WTC11 (cell line): ENCODE measurements around the gene GAS2L1. TPM values are rescaled to one million over a fixed set of nuclear protein-coding genes. Genes with fewer than 3 reads are reported as not detected.

Experiments
- ATAC-seq: fragments of 200-7000 bp; cut with Tn5 transposase; 2 replicates; pipeline ENCODE4 v1.10.0; 2021; ENCODE audit warnings: mild to moderate bottlenecking, moderate library complexity
- CTCF ChIA-PET: fragments of 300-600 bp; sonication (Branson Sonifier 250); formaldehyde crosslinking; loops from one replicate; lab custom pipeline; 2021; ENCODE audit warnings: antibody characterized with exemption; lab: Charles Lee
- POLR2A ChIA-PET: fragments of 350-600 bp; sonication (Branson Sonifier 250); formaldehyde crosslinking; loops from one replicate; lab custom pipeline; 2021; ENCODE audit warnings: antibody characterized with exemption; lab: Charles Lee
- DNase-seq: peaks from one replicate; pipeline ENCODE4 v3.0.0; 2021; ENCODE audit warnings: low spot score
- H3K27ac Mint-ChIP-seq: 2 replicates; pipeline ENCODE4 v1.8.0; 2021; ENCODE audit warnings: mixed read lengths
- H3K27me3 Mint-ChIP-seq: 2 replicates; pipeline ENCODE4 v1.8.0; 2021; ENCODE audit warnings: low read depth, mild to moderate bottlenecking, moderate library complexity, mixed read lengths
- H3K36me3 Mint-ChIP-seq: 2 replicates; pipeline ENCODE4 v1.8.0; 2021; ENCODE audit warnings: mixed read lengths
- H3K4me1 Mint-ChIP-seq: 2 replicates; pipeline ENCODE4 v1.8.0; 2022; ENCODE audit warnings: mixed read lengths
- H3K4me3 Mint-ChIP-seq: 2 replicates; pipeline ENCODE4 v1.8.0; 2021; ENCODE audit warnings: mild to moderate bottlenecking, moderate library complexity, mixed read lengths
- H3K9me3 Mint-ChIP-seq: 2 replicates; pipeline ENCODE4 v1.8.0; 2021; ENCODE audit warnings: mixed read lengths
- AFF4 ChIP-seq: sonication (generic); formaldehyde crosslinking; IDR thresholded peaks from 2 replicates; pipeline ENCODE4 v1.8.1; 2023; ENCODE audit warnings: mild to moderate bottlenecking, missing genetic modification reagents, borderline replicate concordance
- CREB1 ChIP-seq: sonication (generic); formaldehyde crosslinking; IDR thresholded peaks from 2 replicates; pipeline ENCODE4 v1.8.0; 2023; ENCODE audit warnings: mild to moderate bottlenecking, missing genetic modification reagents
- EMX1 ChIP-seq: fragments of 250-450 bp; sonication (Bioruptor Pico); IDR thresholded peaks from 2 replicates; pipeline ENCODE4 v1.8.0; 2021; ENCODE audit warnings: mild to moderate bottlenecking
- ESRRA ChIP-seq: sonication (generic); formaldehyde crosslinking; IDR thresholded peaks from 2 replicates; pipeline ENCODE4 v1.8.1; 2022; ENCODE audit warnings: mild to moderate bottlenecking, missing genetic modification reagents, borderline replicate concordance
- ETV6 ChIP-seq: sonication (generic); formaldehyde crosslinking; IDR thresholded peaks from 2 replicates; pipeline ENCODE4 v1.8.1; 2022; ENCODE audit warnings: mild to moderate bottlenecking, missing genetic modification reagents
- FOXP1 ChIP-seq: sonication (generic); formaldehyde crosslinking; IDR thresholded peaks from 2 replicates; pipeline ENCODE4 v1.8.0; 2022; ENCODE audit warnings: missing genetic modification reagents, mild to moderate bottlenecking, moderate library complexity, borderline replicate concordance
- GABPB1 ChIP-seq: sonication (generic); formaldehyde crosslinking; IDR thresholded peaks from 2 replicates; pipeline ENCODE4 v1.8.1; 2023; ENCODE audit warnings: mild to moderate bottlenecking, missing genetic modification reagents
- GTF2I ChIP-seq: fragments of 250-450 bp; sonication (Bioruptor Pico); conservative IDR thresholded peaks from 2 replicates; pipeline ENCODE4 v1.4.0; 2021; ENCODE audit warnings: mild to moderate bottlenecking
- HMGA2 ChIP-seq: fragments of 250-450 bp; sonication (Bioruptor Pico); IDR thresholded peaks from 2 replicates; pipeline ENCODE4 v1.4.0; 2021; ENCODE audit warnings: mild to moderate bottlenecking, moderate library complexity
- KAT7 ChIP-seq: sonication (generic); formaldehyde crosslinking; IDR thresholded peaks from 2 replicates; pipeline ENCODE4 v1.8.1; 2023; ENCODE audit warnings: missing genetic modification reagents, mild to moderate bottlenecking, borderline replicate concordance
- NFYB ChIP-seq: sonication (generic); formaldehyde crosslinking; conservative IDR thresholded peaks from 2 replicates; pipeline ENCODE4 v1.8.0; 2022; ENCODE audit warnings: low read depth, missing genetic modification reagents
- NR2C2 ChIP-seq: sonication (generic); formaldehyde crosslinking; IDR thresholded peaks from 2 replicates; pipeline ENCODE4 v1.8.0; 2022; ENCODE audit warnings: mild to moderate bottlenecking, missing genetic modification reagents
- NR3C1 ChIP-seq: sonication (generic); formaldehyde crosslinking; conservative IDR thresholded peaks from 2 replicates; pipeline ENCODE4 v1.8.1; 2023; ENCODE audit warnings: low read depth, mild to moderate bottlenecking, missing genetic modification reagents
- TCF7 ChIP-seq: sonication (generic); formaldehyde crosslinking; IDR thresholded peaks from 2 replicates; pipeline ENCODE4 v1.8.0; 2022; ENCODE audit warnings: mild to moderate bottlenecking, low read depth, missing genetic modification reagents, moderate library complexity
- USF1 ChIP-seq: sonication (generic); formaldehyde crosslinking; IDR thresholded peaks from 2 replicates; pipeline ENCODE4 v1.8.0; 2022; ENCODE audit warnings: mild to moderate bottlenecking, missing genetic modification reagents
- USF2 ChIP-seq: sonication (generic); formaldehyde crosslinking; IDR thresholded peaks from 2 replicates; pipeline ENCODE4 v1.8.1; 2023; ENCODE audit warnings: mild to moderate bottlenecking, missing genetic modification reagents, moderate library complexity
- ZNF232 ChIP-seq: sonication (generic); formaldehyde crosslinking; IDR thresholded peaks from 2 replicates; pipeline ENCODE4 v1.8.0; 2022; ENCODE audit warnings: mild to moderate bottlenecking, missing genetic modification reagents
- ZNF281 ChIP-seq: sonication (generic); formaldehyde crosslinking; IDR thresholded peaks from 2 replicates; pipeline ENCODE4 v1.8.0; 2023; ENCODE audit warnings: mild to moderate bottlenecking, missing genetic modification reagents
- ZNF416 ChIP-seq: fragments of 250-450 bp; sonication (Bioruptor Pico); IDR thresholded peaks from 2 replicates; pipeline ENCODE4 v1.9.0; 2021; ENCODE audit warnings: mild to moderate bottlenecking, inconsistent platforms
- ZNF512 ChIP-seq: sonication (generic); formaldehyde crosslinking; IDR thresholded peaks from 2 replicates; pipeline ENCODE4 v1.8.1; 2022; ENCODE audit warnings: missing genetic modification reagents, borderline replicate concordance
- total RNA-seq: library from RNA; stranded (reverse); gene quantifications from 3 replicates; pipeline ENCODE4 v1.2.3, GENCODE V29; 2021
- TF ChIP-seq, protein P1 (sequence below): sonication (generic); formaldehyde crosslinking; IDR thresholded peaks from 2 replicates; pipeline ENCODE4 v1.8.0; 2022; ENCODE audit warnings: mild to moderate bottlenecking, missing genetic modification reagents

GAS2L1 gene
- total RNA-seq, 1 experiment from 2014 or later: 19.9 TPM

DNA sequence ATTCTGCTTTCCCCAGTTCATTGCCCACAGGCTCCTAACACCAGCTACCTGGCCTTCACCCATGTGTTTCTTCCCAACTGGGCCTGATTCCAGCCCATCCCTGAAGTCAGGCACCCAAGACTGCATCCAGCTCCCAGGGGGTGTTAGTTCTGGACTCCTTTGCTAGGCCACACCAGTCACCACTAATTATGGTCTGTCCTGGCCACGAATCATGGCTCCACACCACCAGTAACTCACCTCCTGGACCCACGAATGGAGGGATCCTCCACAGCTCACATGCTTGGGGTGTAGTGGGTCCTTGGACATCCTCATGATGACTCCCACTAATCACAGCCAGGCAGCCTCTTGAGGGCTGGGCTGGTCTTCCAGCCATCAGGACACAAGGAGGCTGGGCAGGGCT lies 12.6 kb downstream of the GAS2L1 start:
- H3K36me3 Mint-ChIP-seq: 0 out of 2 replicates have a peak, but pooled peaks cover 2% of the 10 kb centered on the region
- peaks cover 3% of the 10 kb centered on the region; the same call in 1 of the 2 replicates for H3K9me3 Mint-ChIP-seq
- no peak overlapping the region for H3K27ac Mint-ChIP-seq
- peaks cover 35% of the 10 kb centered on the region for H3K27me3 Mint-ChIP-seq
- H3K4me1 Mint-ChIP-seq: peaks cover 7% of the 10 kb centered on the region
- DNase-seq: no peak
- TF ChIP-seq ETV6 (CRISPR knock-in tag) (no peak), EMX1 (CRISPR knock-in tag) (no peak), ZNF232 (no peak), ZNF416 (no peak), USF1 (CRISPR knock-in tag) (no peak), CREB1 (no peak), GTF2I (CRISPR knock-in tag) (no peak), ZNF281 (CRISPR knock-in tag) (no peak), NR3C1 (CRISPR knock-in tag) (no peak)
- no peak for ATAC-seq
- ChIA-PET POLR2A (no interaction called here), CTCF (interaction anchor here (0.9 kb wide), 1 partner anchor 9 kb away, joined by 3 read pairs; no protein-coding TSS in a partner anchor)
- no peak overlapping the region for H3K4me3 Mint-ChIP-seq

GRCh38 chr22:29320546-29320945 lies 14.1 kb downstream of the GAS2L1 start:
- Mint-ChIP-seq H3K4me3 (no peak overlapping the region), H3K4me1 (no peaks in the 10 kb centered on the region), H3K27me3 (peaks cover 25% of the 10 kb centered on the region), H3K27ac (no peak overlapping the region), H3K9me3 (peaks cover 3% of the 10 kb centered on the region; the same call in 1 of the 2 replicates), H3K36me3 (no peaks in the 10 kb centered on the region)
- CTCF ChIA-PET: interaction anchor here (0.7 to 2.0 kb wide), 4 partner anchors 10 to 166 kb away, joined by 3 to 5 read pairs (median 4); partner anchors contain the start of gene GAS2L1
- DNase-seq: no peak
- no peak for ATAC-seq
- POLR2A ChIA-PET: no interaction called here
- TF ChIP-seq GABPB1 (CRISPR knock-in tag) (no peak), TCF7 (no peak), ZNF416 (no peak), USF2 (CRISPR knock-in tag) (no peak), NFYB (CRISPR knock-in tag) (no peak), GTF2I (CRISPR knock-in tag) (no peak), NR2C2 (no peak), KAT7 (CRISPR knock-in tag) (no peak), ZNF512 (no peak), ESRRA (no peak), AFF4 (CRISPR knock-in tag) (no peak), FOXP1 (CRISPR knock-in tag) (no peak), HMGA2 (no peak), ZNF281 (CRISPR knock-in tag) (no peak)
- TF ChIP-seq, protein P1, sequence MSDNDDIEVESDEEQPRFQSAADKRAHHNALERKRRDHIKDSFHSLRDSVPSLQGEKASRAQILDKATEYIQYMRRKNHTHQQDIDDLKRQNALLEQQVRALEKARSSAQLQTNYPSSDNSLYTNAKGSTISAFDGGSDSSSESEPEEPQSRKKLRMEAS (CRISPR knock-in tag): no peak
